ENCODE data around the gene TIGD3. TPM values are rescaled to one million over a fixed set of nuclear protein-coding genes. Genes with fewer than 3 reads are reported as not detected.

The TIGD3 gene
- total RNA-seq, 1 donor from 2014 or later = 1.2 TPM

DNA sequence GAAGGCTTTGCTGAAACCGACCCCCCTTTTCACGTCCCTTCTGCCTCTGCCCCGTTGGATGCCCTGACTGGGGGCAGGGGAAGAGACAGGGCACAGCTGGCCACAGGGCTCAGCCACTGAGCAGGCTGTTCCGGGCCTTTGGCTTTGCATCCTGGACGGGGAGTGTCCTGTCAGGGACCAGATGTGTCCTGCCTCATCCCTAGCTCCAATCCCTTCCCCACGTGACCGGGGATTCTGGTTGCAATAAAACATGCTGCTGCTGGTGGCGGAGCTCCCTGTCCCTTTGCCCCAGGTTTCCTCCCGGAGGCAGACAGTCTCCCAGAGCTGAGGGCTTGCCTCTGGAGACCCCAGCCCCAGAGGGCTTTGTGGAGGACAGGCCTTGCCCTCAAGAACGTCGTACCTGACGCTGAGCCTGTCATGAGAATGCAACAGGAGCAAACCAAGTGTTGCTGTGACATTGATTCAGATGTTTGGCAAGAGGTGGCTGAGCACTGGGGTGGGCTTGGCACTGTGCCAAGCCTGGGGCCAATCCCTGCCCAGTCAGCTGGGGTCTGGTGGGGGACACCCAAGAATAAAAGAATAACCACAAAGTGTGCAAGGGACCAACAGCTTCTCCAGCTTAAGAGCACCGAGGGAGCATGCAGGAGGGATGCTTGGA, 32.6 kb upstream of the TIGD3 start:
- no peaks in the 10 kb centered on the region for H3K4me1 Mint-ChIP-seq (ENCODE audit: unreplicated experiment)
- H3K9me3 Mint-ChIP-seq = no peaks in the 10 kb centered on the region
- TF ChIP-seq, protein P1, sequence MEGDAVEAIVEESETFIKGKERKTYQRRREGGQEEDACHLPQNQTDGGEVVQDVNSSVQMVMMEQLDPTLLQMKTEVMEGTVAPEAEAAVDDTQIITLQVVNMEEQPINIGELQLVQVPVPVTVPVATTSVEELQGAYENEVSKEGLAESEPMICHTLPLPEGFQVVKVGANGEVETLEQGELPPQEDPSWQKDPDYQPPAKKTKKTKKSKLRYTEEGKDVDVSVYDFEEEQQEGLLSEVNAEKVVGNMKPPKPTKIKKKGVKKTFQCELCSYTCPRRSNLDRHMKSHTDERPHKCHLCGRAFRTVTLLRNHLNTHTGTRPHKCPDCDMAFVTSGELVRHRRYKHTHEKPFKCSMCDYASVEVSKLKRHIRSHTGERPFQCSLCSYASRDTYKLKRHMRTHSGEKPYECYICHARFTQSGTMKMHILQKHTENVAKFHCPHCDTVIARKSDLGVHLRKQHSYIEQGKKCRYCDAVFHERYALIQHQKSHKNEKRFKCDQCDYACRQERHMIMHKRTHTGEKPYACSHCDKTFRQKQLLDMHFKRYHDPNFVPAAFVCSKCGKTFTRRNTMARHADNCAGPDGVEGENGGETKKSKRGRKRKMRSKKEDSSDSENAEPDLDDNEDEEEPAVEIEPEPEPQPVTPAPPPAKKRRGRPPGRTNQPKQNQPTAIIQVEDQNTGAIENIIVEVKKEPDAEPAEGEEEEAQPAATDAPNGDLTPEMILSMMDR (conservative IDR thresholded peaks at IDR 0.05) = no peak
- no peaks in the 10 kb centered on the region for H3K27me3 Mint-ChIP-seq
- H3K27ac Mint-ChIP-seq = no peak overlapping the region
- H3K36me3 Mint-ChIP-seq = no peaks in the 10 kb centered on the region
- H3K4me3 Mint-ChIP-seq = no peak overlapping the region
- DNase-seq (ENCODE audit: extremely low spot score, unreplicated experiment) = no peak

- no peaks in the 10 kb centered on the region for H3K9me3 Mint-ChIP-seq
- no peaks in the 10 kb centered on the region for H3K4me1 Mint-ChIP-seq (ENCODE audit: unreplicated experiment)
- no peak overlapping the region for H3K4me3 Mint-ChIP-seq
- H3K36me3 Mint-ChIP-seq = no peaks in the 10 kb centered on the region
- DNase-seq (ENCODE audit: extremely low spot score, unreplicated experiment) = no peak
- H3K27ac Mint-ChIP-seq = peak overlapping the region; percentile 15
- TF ChIP-seq, protein P1 (conservative IDR thresholded peaks at IDR 0.05) = no peak
- no peaks in the 10 kb centered on the region for H3K27me3 Mint-ChIP-seq
These were observed 30.7 kb upstream of the TIGD3 start for GRCh38 chr11:65323813-65324212.

DNA sequence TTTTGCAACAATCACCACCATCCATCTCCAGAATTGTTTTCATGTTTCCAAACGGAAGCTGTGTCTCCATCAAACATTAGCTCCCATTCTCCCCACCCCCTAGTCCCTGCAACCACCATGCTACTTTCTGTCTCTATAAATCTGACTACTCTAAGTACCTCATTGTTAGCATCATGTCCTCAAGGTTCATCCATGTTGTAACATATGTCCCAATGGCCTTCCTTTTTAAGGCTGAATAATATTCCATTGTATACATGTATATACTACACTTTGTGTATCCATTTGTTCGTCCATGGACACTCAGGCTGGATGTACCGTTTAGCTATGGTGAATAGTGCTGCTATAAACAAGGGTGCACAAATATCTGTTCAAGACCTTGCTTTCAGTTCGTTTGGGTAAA, 29.1 kb upstream of the TIGD3 start:
- Mint-ChIP-seq H3K4me3 (no peak overlapping the region), H3K36me3 (no peaks in the 10 kb centered on the region), H3K27ac (no peak overlapping the region), H3K27me3 (peaks cover 3% of the 10 kb centered on the region), H3K4me1 (ENCODE audit: unreplicated experiment) (peaks cover 9% of the 10 kb centered on the region), H3K9me3 (no peaks in the 10 kb centered on the region)
- TF ChIP-seq, protein P1 (conservative IDR thresholded peaks at IDR 0.05) = no peak
- no peak for DNase-seq (ENCODE audit: extremely low spot score, unreplicated experiment)

GRCh38 chr11:65327021-65327420, 27.5 kb upstream of the TIGD3 start:
- Mint-ChIP-seq H3K9me3 (no peaks in the 10 kb centered on the region), H3K36me3 (no peaks in the 10 kb centered on the region), H3K27ac (no peak overlapping the region), H3K4me1 (ENCODE audit: unreplicated experiment) (peaks cover 9% of the 10 kb centered on the region), H3K4me3 (no peak overlapping the region), H3K27me3 (peaks cover 3% of the 10 kb centered on the region)
- TF ChIP-seq, protein P1 (conservative IDR thresholded peaks at IDR 0.05) = no peak
- no peak for DNase-seq (ENCODE audit: extremely low spot score, unreplicated experiment)

- DNase-seq (ENCODE audit: extremely low spot score, unreplicated experiment) = no peak
- Mint-ChIP-seq H3K36me3 (no peaks in the 10 kb centered on the region), H3K4me1 (ENCODE audit: unreplicated experiment) (peaks cover 11% of the 10 kb centered on the region), H3K27me3 (peaks cover 3% of the 10 kb centered on the region), H3K4me3 (no peak overlapping the region), H3K9me3 (no peaks in the 10 kb centered on the region), H3K27ac (peak overlapping the region; percentile 73)
- TF ChIP-seq, protein P1 (conservative IDR thresholded peaks at IDR 0.05) = no peak
These were observed 25.1 kb upstream of the TIGD3 start for GRCh38 chr11:65329478-65329877.

Measured in type B pancreatic cell (in vitro differentiated cells).